Measurements from ENCODE around the gene CSNK1G1.
"Not testable (repeated sequence)": the region's sequence is repeated elsewhere in the genome, so short reads cannot be mapped to it uniquely, and the experiment has no call there.

CSNK1G1 gene

GRCh38 chr15:64235552-64235951 is 120.4 kb downstream of the CSNK1G1 start:
- no peak for DNase-seq

- no peak for DNase-seq
Measured at GRCh38 chr15:64233299-64233698, 122.7 kb downstream of the CSNK1G1 start.

- no peak for DNase-seq
Measured at GRCh38 chr15:64232400-64232799, 123.6 kb downstream of the CSNK1G1 start.

- DNase-seq: no peak
Measured at GRCh38 chr15:64229129-64229724, 126.7 kb downstream of the CSNK1G1 start.

- DNase-seq: no peak
Measured at GRCh38 chr15:64225804-64226203, 130.2 kb downstream of the CSNK1G1 start.

GRCh38 chr15:64224511-64224910 is 131.5 kb downstream of the CSNK1G1 start:
- no peak for DNase-seq

- no peak for DNase-seq
Measured at GRCh38 chr15:64223882-64224281, 132.1 kb downstream of the CSNK1G1 start.

GRCh38 chr15:64222573-64223366 is 133.2 kb downstream of the CSNK1G1 start:
- DNase-seq: no peak

- DNase-seq: not testable (repeated sequence)
Measured at GRCh38 chr15:64221911-64222310, 134.1 kb downstream of the CSNK1G1 start.

GRCh38 chr15:64217429-64217750 is 138.6 kb downstream of the CSNK1G1 start:
- DNase-seq: not testable (repeated sequence)

- DNase-seq: no peak
Measured at GRCh38 chr15:64216730-64217428, 139.1 kb downstream of the CSNK1G1 start.

GRCh38 chr15:64216196-64216595 is 139.8 kb downstream of the CSNK1G1 start:
- no peak for DNase-seq

GRCh38 chr15:64213646-64214045 is 142.3 kb downstream of the CSNK1G1 start:
- DNase-seq: no peak

- DNase-seq: no peak
Measured at GRCh38 chr15:64211696-64212095, 144.3 kb downstream of the CSNK1G1 start.

- no peak for DNase-seq
Measured at GRCh38 chr15:64210371-64210770, 145.6 kb downstream of the CSNK1G1 start.

GRCh38 chr15:64209680-64210334 is 146.2 kb downstream of the CSNK1G1 start:
- DNase-seq: peak; percentile 17

GRCh38 chr15:64205202-64205601 is 150.8 kb downstream of the CSNK1G1 start:
- DNase-seq: no peak

- no peak for DNase-seq
Measured at GRCh38 chr15:64197425-64197824, 158.5 kb downstream of the CSNK1G1 start.

- DNase-seq: no peak
Measured at GRCh38 chr15:64193971-64194370, 162.0 kb downstream of the CSNK1G1 start.

GRCh38 chr15:64191971-64192830 is 163.8 kb downstream of the CSNK1G1 start:
- no peak for DNase-seq

GRCh38 chr15:64187396-64188191 is 168.4 kb downstream of the CSNK1G1 start:
- DNase-seq: no peak
